NCI-H748 (cell line): ENCODE data around the gene ALDH7A1.
"Not testable (repeated sequence)": the region's sequence is repeated elsewhere in the genome, so short reads cannot be mapped to it uniquely, and the experiment has no call there.

Source experiments
- DNase-seq: peaks from one replicate; lab custom pipeline; 2025; ENCODE audit not compliant: unreplicated experiment; lab: John Stamatoyannopoulos, UW

The ALDH7A1 gene

GRCh38 chr5:126594748-126595485, at the start of gene ALDH7A1:
ALDH7A1 (minus strand) TSS chr5:126595219; CDS start chr5:126595198, 21 bp downstream.
- DNase-seq = peak; percentile 81

- no peak for DNase-seq
Measured at GRCh38 chr5:126641387-126641786, 46.4 kb upstream of the ALDH7A1 start.

DNA sequence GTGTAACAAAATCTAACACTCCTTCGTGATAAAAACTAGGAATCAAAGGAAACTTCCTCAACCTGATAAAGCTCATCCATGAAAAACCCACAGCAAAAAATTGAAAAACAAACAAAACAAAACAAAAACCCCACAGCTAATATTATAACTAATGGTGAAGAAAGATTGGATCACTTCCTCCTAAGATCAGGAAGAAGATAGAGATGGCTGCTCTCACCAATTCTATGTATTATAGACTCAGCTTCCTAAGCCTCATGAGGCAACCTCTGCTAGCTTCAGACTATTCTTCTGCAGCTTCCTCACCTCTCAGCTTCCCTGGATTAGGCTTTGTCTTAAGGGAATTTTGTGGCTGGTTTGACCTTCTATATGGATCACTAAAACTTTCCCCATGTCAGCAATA, 45.8 kb upstream of the ALDH7A1 start:
- no peak for DNase-seq

DNA sequence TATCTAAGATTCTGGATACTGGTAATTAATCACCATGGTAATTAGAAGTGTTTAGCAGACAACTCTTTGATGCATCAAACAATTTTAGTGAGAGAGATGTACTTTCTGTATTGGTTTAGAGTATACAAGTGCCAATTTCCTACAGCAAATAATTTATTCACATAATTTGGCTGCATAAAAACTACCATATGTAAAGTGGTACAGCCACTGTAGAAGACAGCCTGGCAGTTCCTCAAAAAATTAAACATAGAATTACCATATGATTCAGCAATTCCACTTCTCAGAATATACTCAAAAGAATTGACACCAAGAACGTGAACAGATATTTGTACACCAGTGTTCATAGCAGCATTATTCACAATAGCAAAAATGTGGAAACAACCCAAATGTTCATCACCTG, 41.9 kb upstream of the ALDH7A1 start:
- DNase-seq = no peak

DNA sequence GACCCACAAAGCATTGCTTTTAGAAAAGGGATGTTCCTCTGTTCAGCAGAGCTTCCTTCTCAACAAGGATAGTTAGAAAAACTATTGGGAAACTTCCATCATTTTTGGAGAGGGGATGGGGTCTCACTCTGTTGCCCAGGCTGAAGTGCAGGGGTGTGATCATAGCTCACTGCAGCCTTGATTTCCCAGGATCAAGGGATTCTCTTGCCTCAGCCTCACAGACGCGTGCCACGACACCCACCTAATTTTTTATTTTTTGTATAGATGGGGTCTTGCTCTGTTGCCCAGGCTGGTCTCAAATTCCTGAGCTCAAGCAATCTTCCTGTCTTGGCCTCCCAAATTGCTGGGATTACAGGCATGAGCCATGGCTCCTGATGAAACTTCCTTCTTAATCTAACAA, 40.6 kb upstream of the ALDH7A1 start:
- no peak for DNase-seq

GRCh38 chr5:126633552-126633951, 38.5 kb upstream of the ALDH7A1 start:
- no peak for DNase-seq

- no peak for DNase-seq
Measured at GRCh38 chr5:126631920-126632319, 36.9 kb upstream of the ALDH7A1 start.

DNA sequence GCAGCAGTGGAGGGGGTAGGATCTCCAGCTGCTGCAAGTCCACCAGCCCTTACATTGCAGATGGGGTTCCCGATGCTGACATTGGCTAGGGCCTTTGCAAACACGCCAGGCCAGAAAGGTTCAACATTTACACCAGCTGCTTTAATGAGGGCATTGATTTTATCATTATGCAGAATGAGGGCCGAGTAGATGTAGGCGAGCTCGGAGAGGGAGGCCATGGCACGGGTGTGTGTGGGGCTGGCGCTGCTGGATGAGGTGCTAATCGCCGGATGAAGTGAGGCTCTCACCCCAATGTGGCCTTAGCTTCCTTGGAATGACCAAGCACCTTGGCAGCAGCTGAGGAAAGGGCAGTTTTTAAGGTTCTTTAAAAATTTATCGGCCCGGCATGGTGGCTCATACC, 33.1 kb upstream of the ALDH7A1 start:
- DNase-seq = no peak

GRCh38 chr5:126624534-126624933, 29.5 kb upstream of the ALDH7A1 start:
- DNase-seq = no peak

GRCh38 chr5:126619781-126620180, 24.8 kb upstream of the ALDH7A1 start:
- no peak for DNase-seq

DNA sequence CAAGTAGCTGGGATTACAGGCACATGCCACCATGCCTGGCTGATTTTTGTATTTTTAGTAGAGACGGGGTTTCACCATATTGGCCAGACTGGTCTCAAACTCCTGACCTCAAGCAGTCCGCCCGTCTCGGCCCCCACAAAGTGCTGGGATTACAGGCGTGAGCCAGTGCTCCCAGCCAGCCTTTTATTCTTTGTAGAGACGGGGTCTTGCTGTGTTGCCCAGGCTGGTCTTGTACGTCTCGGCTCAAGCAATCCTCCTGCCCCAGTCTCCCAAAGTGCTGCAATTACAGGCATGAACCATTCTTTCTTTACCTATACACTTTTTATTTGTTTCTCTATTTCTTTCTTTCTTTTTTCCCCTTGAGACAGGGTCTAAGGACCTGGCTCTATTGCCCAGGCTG, 22.6 kb upstream of the ALDH7A1 start:
- not testable (repeated sequence) for DNase-seq

GRCh38 chr5:126615286-126615685, 20.3 kb upstream of the ALDH7A1 start:
- no peak for DNase-seq

DNA sequence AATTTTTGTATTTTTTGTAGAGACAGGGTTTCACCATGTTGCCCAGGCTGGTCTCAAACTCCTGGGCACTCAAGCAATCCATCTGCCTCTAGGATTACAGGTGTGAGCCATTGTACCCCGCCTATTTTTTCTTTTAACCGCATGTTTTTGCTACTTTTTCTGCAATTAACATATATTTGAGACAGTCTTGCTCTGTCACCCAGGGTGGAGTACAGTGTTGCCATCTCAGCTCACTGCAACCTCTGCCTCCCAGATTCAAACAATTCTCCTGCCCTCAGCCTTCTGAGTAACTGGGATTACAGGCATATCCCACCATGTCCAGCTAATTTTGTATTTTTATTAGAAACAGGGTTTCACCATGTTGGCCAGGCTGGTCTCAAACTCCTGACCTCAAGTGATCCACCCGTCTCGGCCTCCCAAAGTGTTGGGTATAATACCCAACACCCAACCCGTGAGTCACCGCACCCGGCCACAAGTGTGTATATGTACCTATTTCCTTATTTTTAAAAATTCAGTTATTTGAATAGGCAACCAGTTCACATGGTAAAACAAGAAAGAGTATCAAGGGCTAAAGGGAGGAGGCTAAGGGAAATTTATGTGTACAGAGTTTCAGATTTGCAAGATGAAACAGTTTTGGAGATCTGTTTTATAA, 19.0 kb upstream of the ALDH7A1 start:
- no peak for DNase-seq

DNA sequence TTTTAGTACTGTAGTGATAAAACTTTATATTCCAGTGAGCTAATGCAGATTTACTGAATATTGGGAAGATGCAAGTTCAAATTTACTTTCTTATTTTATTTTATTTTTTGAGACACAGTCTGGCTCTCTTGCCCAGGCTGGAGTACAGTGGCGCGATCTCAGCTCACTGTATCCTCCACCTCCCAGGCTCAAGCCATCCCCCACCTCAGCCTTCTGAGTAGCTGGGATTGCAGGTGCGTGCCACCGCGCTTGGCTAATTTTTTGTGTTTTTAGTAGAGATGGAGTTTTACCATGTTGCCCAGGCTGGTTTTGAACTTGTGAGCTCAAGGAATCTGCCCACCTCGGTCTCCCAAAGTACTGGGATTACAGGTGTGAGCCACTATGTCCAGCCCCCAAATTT, 15.6 kb upstream of the ALDH7A1 start:
- DNase-seq = no peak

GRCh38 chr5:126610160-126610559, 15.1 kb upstream of the ALDH7A1 start:
- no peak for DNase-seq

DNA sequence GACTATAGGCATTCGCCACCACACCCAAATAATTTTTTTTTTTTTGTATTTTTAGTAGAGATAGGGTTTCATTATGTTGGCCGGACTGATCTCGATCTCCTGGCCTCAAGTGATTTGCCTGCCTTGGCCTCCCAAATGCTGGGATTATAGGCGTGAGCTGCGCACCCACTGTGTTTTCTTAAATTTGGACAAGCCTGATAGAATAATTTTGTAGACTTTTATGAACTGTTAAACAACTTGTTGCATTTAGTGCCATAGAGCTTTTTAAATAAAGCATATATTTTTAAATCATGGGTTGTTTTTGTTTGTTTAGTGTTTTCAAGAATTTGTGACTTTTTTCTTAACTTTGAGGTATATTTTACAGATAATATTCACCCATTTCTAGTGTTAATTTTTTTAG, 10.5 kb upstream of the ALDH7A1 start:
- DNase-seq = no peak

GRCh38 chr5:126603402-126603991, 8.5 kb upstream of the ALDH7A1 start:
- DNase-seq = no peak

DNA sequence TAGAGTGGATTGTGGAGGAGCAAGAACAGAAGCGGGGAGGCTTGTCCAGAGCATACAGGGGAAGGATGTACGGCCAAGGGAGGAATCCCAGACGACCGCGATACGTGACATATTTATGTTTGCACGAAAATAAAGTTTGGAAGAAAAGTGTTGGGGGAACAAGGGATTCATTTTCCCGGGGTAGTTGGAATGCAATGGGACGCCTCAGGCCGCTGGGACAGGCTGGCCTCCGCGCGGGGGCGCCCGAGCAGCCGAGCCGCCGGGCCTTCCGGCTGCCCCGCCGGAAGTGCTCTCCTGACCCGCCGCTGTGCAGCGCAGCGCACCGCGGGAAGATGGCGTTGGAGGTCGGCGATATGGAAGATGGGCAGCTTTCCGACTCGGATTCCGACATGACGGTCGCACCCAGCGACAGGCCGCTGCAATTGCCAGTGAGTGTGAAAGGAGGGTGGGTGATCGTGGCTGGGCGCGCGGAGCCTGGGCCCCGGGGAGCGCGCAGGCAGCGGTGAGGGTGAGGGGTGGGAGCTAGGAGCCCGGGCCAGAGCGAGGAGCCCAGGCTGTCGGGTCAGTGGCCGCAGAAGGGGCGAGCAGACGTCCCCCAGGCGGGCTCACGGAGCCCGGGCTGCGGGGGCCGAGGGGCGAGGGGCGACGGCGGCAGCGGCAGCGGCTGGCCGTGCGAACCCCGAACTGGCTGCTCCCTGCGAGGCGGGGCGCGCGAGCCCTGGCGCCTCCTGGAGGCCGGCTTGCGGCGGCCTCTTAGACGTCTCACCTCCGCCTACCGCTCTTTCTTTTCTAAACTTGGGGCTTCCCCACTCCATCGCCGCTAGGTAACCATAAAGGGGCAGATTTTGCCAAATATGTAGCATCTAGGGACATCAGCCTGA, 5.9 kb upstream of the ALDH7A1 start, which contains the start of gene PHAX:
Gene PHAX (plus strand): TSS at position 317 of the 881 bp plus-strand sequence. CDS start 16 bp downstream, at position 333.
- DNase-seq = peak; percentile 83

DNA sequence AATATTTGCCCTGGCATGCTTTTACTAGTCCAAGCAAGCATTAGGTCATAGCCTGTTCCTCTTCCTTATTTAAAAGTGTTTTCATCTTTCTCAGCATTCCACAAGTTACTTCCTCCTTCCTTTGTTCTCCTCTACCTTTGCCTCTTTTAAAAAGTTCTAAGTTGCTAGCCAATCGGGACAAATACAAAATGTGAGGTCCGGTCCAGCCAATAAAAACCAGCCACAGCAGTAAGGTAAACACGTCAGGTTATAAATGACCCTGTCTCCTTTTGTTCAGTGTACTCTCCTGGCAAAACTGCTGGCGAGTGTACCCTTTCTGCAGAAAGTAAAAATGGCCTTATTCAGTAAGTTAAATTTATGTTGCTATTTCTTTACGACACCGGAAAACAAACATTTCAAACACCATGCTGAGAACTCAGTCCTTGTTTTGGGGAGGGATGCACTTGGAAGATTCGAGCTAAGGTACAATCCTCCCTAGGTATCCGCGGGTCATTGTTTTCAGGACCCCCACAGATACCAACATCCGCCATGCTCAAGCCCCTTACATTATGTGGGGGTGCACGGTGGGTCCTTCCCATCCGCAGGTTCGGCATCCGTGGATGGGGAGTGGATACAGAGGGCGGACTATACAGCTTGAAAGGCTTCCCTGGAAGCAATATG, 5.1 kb upstream of the ALDH7A1 start:
- not testable (repeated sequence) for DNase-seq

DNA sequence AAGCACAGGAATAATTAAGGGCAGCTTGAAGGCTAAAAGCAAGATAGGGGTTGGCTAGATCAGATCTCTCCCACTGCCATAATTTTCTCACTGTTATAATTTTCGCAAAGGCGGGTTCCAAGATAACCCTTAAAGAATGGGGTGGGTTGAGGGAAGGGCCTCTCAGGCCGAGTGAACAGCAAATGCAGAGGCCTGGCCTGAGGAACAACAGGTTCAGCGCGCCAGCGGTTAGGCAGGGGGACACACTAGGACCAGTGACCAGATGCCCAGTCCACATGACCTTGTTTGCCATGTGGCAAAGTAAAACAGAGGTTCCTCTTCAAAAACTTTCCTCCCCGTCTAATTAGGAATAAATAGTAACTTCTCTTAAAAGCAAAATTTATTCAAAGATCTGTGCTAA, 4.5 kb upstream of the ALDH7A1 start:
- no peak for DNase-seq

DNA sequence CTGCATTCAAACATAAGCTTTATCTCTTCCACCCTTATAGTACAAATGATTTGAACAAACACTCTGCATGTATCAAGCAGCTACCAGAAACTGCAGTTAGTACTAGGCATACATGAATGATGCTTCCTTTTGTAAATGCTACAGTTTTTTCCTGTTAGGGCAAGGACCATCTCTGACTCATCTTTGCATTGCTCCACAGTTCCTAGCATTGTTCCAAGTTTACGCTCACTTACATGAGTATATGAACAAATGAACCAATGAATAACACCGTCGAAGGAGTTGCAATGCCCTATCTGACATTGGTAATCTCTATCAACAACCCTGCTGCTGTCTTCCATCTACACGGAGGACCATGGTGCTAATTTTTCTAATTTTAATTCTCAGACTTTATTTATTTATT, 2.1 kb upstream of the ALDH7A1 start:
- no peak for DNase-seq
